Epithelial cell of proximal tubule (primary cell): Measurements from ENCODE around the gene GTF2H4. TPM values are rescaled to one million over a fixed set of nuclear protein-coding genes. Genes with fewer than 3 reads are reported as not detected.
"Not testable (repeated sequence)": the region's sequence is repeated elsewhere in the genome, so short reads cannot be mapped to it uniquely, and the experiment has no call there.

ENCODE experiments used
- DNase-seq: peaks from one replicate; pipeline ENCODE4 v3.0.0-alpha.2; 2011; ENCODE audit warnings: low read depth
- H3K4me3 ChIP-seq: 2 replicates; pipeline ENCODE4 v1.5.1; 2011; ENCODE audit warnings: low read depth, mild to moderate bottlenecking, low read length
- total RNA-seq: library from RNA; depleted of rRNA; stranded (reverse); fragments of >200 nt; gene quantifications from 2 replicates; pipeline ENCODE4 v1.2.3, GENCODE V29; 2015
- TF ChIP-seq, protein P1 (sequence below): conservative IDR thresholded peaks from 2 replicates; pipeline ENCODE4 v1.5.1; 2012; ENCODE audit warnings: low read depth, mild to moderate bottlenecking, low read length

Gene GTF2H4
- total RNA-seq, 1 donor from 2014 or later, result 19.1 TPM

DNA sequence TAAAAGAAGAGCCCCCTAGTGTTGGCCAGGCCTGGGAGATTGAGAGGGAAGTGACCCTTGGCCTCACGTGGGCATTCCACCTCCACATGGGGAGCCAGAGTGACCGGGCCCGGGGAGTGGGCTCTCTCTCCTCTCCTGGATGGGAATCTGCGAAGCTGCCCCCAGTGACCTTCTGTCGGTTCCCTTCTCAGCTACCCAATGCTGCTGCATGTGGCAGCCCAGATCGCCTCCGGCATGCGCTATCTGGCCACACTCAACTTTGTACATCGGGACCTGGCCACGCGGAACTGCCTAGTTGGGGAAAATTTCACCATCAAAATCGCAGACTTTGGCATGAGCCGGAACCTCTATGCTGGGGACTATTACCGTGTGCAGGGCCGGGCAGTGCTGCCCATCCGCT is 10.1 kb upstream of the GTF2H4 start:
- DNase-seq, result no peak
- H3K4me3 ChIP-seq, result no peak overlapping the region
- TF ChIP-seq, protein P1, sequence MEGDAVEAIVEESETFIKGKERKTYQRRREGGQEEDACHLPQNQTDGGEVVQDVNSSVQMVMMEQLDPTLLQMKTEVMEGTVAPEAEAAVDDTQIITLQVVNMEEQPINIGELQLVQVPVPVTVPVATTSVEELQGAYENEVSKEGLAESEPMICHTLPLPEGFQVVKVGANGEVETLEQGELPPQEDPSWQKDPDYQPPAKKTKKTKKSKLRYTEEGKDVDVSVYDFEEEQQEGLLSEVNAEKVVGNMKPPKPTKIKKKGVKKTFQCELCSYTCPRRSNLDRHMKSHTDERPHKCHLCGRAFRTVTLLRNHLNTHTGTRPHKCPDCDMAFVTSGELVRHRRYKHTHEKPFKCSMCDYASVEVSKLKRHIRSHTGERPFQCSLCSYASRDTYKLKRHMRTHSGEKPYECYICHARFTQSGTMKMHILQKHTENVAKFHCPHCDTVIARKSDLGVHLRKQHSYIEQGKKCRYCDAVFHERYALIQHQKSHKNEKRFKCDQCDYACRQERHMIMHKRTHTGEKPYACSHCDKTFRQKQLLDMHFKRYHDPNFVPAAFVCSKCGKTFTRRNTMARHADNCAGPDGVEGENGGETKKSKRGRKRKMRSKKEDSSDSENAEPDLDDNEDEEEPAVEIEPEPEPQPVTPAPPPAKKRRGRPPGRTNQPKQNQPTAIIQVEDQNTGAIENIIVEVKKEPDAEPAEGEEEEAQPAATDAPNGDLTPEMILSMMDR, result no peak

DNA sequence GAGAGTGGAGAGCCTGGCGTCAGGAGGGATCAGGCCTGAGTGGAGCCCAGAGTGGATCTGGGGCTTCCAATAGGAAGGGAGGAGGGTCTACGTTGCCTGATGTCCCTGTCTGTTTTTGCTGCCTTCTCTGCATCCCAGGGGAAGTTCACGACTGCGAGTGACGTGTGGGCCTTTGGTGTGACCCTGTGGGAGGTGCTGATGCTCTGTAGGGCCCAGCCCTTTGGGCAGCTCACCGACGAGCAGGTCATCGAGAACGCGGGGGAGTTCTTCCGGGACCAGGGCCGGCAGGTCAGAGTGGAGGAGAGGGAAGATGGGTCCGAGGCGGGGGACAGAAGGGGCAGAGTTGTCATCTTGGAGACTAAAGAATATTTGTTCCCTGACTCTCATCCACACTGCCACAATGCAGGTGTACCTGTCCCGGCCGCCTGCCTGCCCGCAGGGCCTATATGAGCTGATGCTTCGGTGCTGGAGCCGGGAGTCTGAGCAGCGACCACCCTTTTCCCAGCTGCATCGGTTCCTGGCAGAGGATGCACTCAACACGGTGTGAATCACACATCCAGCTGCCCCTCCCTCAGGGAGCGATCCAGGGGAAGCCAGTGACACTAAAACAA is 9.2 kb upstream of the GTF2H4 start:
- TF ChIP-seq, protein P1, result no peak
- no peak for DNase-seq
- no peak overlapping the region for H3K4me3 ChIP-seq

DNA sequence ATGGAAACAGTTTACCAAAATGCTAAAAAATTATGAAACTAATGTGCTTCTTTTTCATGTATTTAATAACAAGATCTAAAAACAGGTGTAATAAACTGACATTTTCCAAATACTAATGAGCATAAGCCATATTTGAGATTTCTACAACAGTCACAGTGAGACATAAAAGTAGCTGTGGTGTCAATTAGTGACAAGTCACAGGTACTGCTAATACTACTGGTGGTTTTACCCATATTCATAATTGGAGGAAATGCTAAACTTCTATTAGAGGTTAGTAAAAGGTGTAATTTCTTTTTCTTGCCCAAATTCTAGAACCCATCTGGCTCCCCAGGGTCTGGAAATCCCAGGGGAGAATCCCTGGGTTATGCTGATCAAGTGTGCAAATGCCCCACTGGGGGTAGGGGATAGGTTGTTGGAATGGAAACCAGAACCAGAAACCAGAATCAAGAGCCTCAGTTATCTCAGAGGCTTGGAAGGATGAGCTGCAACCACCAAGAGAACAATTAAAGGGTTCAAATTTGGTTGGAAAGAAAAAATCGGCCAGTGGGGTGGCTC is 7.1 kb upstream of the GTF2H4 start:
- TF ChIP-seq, protein P1, result no peak
- no peak for DNase-seq
- H3K4me3 ChIP-seq, result no peak overlapping the region

DNA sequence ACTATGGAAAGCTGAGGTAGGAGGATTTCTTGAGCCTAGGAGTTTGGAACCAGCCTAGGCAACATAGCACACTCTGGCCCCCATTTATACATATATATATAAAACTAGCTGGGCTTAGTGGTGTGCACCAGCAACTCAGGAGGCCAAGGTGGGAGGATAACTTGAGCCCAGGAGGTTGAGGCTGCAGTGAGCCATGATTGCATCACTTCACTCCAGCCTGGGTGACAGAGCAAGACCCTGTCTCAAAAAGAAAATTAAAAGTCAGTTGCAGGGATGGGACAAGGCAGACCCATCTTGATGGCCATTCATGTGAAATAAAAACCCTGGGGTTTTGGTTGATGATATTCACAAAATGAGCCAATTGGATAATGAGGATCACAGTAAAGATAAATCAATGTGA is 6.6 kb upstream of the GTF2H4 start:
- TF ChIP-seq, protein P1, result no peak
- H3K4me3 ChIP-seq, result no peak overlapping the region
- no peak for DNase-seq

DNA sequence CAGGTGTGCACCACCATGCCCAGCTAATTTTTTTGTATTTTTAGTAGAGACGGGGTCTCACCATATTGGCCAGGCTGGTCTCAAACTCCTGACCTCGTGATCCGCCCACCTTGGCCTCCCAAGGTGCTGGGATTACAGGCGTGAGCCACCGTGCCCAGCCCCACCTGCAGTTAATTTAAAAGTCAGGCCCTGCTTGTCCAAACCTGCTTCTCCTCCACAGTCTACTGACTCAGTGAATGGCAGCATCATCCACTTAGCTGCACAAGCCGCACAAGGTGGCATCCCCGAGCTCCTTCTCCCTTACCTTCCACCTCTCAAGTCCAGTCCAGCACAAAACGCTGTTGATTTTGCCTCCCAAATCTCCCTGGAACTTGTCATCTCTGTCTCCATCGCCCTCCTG is 5.8 kb upstream of the GTF2H4 start:
- not testable (repeated sequence) for DNase-seq, H3K4me3 ChIP-seq

DNA sequence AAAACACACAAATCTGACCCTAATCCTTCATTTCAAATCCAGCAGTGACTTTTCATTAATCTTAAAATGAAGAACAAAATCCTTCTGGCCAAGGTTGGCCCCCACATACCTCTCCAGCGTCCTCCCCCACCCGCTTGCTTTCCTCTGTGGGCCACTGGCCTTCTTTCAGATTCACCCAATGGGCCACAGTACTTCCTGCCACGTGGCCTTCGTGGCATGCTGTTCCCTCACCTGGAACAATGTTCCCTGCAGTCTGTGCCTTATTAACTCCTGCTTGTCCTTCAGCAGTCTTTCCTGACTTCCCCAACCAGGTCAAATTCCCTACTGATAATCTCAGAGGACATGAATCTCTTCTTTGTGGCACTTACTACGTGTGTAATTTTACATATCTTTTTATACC is 5.3 kb upstream of the GTF2H4 start:
- TF ChIP-seq, protein P1, result no peak
- DNase-seq, result no peak
- H3K4me3 ChIP-seq, result no peak overlapping the region

DNA sequence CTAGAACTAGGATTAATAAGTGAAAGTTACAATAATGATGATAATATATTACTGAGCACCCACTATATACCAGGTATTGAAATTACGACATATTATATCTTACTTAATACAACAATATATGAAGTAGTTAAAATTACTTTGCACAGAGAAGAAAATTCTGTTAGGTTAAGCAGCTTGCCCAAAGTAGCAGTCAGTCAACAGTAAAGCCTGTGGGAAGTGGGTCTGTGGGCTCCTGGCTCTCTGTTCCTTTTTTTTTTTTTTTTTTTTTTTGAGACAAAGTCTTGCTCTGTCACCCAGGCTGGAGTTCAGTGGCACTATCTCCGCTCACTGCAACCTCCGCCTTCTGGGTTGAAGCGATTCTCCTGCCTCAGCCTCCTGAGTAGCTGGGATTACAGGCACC is 4.8 kb upstream of the GTF2H4 start:
- TF ChIP-seq, protein P1, result no peak
- no peak for DNase-seq
- H3K4me3 ChIP-seq, result no peak overlapping the region

DNA sequence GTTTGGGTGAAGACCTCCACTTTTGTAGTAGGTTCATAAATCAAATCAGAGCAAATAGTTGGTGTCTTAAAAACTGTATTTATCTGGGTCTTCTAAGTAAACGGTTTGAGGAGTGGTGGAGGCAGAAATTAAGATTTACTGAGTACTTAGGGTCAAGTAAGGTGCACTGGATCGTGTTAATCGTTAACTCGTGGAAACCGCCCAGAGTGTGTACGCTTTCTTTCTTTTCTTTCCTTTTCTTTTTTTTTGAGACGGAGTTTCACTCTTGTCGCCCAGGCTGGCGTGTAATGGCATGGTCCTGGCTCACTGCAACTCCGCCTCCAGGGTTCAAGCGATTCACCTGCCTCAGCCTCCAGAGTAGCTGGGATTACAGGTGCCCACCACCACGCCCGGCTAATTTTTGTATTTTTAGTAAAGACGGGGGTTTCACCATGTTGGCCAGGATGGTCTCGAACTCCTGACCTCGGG is 683 bp upstream of the GTF2H4 start:
- peak overlapping the region; percentile 82 for H3K4me3 ChIP-seq
- not testable (repeated sequence) for DNase-seq
